Activated CD4-positive, alpha-beta T cell treated with anti-CD3 and anti-CD28 coated beads, Interleukin-10, Interleukin-2, amounts not matched to agents 100 ng/mL and 50 ng/mL, durations not matched to agents 16 hours and 8 hours (primary cell): ENCODE measurements around the gene MTHFD2.
"Not testable (repeated sequence)": the region's sequence is repeated elsewhere in the genome, so short reads cannot be mapped to it uniquely, and the experiment has no call there.

Experiments
- DNase-seq: peaks from one replicate; pipeline ENCODE4 v3.0.0-alpha.2; 2020

Gene MTHFD2

DNA sequence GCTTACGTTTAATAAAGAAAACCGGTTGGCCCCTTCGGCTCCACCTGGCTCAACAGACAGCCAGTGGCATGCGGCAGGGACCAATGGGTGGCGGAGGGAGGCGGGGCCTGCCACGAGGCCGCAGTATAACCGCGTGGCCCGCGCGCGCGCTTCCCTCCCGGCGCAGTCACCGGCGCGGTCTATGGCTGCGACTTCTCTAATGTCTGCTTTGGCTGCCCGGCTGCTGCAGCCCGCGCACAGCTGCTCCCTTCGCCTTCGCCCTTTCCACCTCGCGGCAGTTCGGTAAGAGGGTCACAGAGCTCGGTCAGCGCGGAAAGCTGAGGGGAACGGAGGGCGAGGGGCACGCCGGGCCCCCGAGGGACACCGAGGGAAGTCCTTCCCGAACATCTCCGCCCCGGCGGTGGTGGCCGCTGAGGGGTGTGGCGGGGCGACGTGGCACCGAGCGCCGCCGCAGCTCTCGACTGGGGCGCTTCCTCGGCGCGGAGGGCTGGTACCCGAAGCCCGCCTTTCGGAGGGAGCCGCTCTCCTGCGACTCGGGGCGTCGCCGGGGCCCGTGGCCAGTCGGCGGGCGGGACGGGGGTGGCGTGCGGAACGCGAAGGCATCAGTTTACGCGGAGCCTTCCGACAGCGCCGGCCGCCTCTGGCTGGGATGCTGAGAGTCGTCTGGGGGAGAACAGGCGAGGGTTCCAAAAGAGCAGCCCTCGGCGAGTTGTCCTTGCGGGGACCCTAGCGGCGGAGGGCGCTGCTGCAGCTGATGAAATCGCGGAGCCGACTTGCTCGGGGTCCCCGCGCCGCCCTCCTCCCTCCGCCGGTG is at the start of gene MTHFD2:
MTHFD2 (plus strand) TSS at position 155 of the 814 bp plus-strand sequence; CDS start at position 182, 27 bp downstream.
- DNase-seq: peak; percentile 98

DNA sequence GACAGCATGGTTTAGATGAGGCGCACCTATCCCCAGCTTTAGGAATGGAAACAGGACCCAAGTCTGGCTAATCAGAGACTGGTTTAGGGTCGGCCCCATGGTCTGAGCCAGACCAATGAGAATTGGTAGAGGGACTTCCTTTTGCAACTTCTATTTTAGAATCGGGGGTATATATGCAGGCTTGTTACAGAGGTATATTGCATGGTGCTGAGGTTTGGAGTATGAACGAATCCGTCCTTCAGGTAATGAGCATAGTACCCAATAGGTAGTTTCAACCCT is 49.2 kb upstream of the MTHFD2 start:
- no peak for DNase-seq

DNA sequence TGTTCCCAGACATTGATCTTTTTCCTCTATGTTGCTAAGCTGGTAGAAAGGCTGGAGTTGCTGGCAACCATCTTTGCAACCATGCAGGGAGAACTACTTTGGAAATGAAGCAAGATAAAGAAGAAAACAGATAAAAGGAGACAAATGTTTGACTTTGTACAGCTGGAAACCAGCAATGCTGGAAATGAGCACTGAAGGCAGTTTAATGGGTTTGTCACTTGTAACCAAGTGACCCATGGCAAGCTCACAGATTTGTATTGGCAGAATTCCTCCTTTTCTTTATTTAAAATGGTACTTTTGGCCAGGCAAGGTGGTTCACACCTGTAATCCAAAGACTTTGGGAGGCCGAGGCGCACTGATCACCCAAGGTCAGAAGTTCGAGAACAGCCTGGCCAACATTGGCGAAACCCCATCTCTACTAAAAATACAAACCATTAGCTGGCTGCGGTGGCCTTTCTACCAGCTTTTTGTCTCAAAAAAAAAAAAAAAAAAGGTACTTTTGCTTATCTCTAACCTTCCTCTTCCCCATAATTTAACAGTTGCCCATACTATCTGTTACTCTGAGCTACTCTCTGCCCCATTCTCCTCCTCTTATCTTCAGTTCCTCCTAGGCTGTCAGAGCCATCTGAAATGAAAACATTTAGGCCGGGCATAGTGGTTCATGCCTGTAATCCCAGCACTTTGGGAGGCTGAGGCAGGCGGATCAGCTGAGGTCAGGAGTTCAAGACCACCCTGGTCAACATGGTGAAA is 48.7 kb upstream of the MTHFD2 start:
- DNase-seq: no peak

DNA sequence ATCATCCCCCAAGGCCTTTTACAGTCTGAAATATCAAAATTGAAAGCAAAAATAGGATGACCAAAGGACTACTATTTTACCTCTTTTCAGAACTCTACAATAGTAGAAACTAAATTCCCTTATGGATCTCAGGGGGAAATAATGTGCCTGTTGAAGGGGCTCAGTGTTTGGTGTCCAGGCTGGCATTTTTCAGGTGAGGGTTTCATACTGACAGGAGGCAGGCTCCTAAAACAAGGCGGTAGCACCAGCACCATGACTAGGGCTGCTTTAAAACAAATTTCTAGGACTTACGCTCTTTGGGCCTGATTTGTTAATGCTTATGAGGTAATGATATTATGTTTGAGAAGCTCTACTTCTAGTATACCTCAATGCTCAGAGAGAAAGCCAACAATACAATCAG is 45.5 kb upstream of the MTHFD2 start:
- DNase-seq: no peak

DNA sequence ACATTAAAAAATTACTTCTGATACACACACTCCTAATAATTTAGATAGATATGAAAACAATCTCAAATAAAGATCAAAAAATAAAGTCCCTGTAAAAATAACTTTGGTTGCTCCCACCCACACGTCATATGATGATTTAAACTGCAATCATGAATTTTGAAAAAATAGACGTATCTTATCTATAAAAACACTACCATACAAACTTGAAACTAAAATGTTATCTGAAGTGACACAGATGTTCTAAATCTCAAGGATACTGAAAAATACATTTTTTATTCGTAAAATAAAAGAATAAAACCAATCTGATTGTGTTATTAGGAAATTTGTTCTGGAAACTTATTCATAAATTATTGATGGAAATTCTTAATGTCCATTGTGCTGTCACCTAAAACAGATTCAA is 42.6 kb upstream of the MTHFD2 start:
- no peak for DNase-seq

DNA sequence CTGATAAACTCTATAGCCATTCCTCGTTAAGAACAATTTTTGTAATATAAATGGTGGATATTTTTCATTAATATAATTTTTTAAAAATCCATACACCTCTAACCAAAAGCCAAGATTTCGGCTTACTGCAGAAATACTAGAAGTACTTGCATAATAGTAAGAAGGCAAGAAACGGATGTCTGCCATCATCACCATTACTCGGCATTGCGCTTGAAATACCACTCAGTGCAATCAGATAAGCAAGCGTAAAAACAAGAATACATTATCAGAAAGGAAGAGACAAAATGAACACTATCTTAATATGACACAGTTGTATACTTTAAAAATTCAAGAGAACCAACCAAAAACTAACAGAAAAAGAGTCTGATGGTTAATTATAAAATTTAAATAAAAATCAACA is 35.5 kb upstream of the MTHFD2 start:
- no peak for DNase-seq

DNA sequence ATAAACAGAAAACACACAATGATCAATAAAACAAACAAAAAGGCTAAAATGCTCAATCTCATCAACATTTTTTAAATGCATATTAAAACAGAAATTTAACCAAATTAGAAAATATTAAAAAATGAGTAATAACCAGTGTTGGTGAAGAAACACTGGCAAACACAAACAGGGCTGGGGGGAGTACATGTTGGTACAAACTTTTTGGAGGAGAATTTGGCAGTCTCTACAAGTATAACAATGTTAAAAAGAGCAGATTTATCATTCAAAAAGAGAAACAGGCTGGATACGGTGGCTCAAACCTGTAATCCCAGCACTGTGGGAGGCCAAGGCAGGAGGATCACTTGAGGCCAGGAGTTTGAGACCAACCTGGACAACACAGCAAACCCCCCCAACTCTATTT is 33.7 kb upstream of the MTHFD2 start:
- DNase-seq: no peak

DNA sequence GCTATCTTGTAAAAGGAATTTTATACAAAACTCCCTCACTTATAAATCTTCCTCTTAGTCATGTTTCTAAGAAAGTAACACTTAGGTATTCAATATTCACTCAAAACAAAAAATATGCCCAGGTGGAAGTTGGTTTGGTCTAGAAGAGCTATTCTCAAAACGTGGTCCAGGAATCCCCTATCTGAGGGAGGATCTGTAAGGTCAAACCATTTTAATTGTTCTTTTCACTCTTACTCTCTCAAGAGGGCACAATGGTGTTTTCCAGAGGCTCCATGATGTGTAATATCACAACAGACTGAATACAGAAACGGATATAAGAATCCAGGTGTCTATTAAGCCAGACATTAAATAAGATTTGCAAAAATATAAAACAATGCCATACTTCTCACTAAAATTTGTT is 29.7 kb upstream of the MTHFD2 start:
- peak; percentile 23 for DNase-seq

DNA sequence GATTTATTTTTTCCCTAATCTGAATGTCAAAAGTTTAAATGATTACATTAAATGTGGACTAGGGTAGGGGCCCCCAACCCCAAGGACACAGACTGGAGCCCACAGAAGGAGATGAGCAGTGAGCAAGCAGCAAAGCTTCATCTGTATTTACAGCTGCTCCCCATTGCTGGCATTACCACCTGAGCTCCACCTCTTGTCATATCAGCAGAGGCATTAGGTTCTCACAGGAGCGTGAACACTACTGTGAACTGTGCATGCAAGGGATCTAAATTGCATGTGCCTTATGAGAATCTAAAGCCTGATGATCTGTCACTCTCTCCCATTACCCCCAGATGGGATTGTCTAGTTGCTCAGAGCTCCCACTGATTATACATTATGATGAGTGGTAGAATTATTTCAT is 23.5 kb upstream of the MTHFD2 start:
- no peak for DNase-seq

DNA sequence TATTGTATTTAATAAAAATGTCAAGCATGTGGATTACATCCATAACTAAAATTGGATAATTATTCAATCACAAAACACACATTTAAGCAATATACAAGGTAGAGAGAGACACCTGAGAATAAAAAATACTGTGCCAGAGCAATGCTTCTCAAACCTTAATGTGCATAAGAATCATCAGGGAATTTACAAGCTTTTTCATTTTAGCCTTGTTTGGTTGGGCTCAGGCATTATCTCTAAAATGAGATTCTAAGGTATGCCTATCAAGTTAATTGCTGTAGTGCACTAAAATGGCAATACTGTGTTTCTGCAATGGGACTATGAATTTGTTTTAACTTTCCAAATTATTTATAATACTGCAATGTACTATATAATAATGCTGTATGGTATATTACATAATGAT is 20.7 kb upstream of the MTHFD2 start:
- DNase-seq: no peak

DNA sequence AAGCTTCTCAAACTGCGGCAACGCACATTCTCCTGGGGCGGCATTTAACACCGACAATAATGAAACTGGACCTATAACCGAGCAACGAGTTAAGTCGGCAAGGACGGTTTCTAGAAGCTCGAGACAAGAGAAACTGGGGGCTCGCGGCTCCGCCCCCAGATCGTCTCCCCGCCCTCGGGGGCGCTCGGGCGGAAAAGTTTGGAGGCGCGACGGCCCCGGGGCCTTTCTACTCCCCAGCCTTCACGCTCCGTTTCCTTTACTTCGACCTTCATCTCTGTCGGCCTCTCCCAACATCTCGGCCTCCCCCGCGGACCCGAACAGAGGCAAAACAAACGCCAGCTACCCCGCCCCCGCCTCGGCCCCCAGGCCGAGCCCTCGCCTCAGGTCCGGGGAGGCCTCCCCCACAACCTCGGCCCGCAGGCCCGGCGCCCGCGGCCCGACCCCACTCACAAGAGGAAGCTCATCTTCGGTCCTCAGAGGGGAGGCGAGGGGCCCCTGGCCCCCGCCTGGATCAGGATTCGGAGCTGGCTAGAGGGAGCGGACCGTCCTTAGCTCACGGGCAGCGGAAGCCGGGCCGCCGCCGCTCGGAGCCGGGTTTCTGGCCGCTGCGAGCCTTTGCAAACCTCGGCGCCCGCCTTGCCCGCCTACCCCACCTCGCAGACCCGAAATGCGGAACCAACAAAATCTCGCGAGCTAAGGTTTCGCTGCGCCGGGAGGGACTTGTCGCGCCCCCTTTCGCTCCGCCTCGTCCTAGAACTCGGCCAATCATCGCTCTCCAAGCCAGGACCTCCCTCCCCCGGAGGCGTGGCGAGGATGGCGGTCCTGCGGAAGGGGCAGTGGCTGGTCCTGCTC is 20.0 kb upstream of the MTHFD2 start, which contains the start of gene MOB1A:
MOB1A (minus strand) TSS at position 669 of the 852 bp plus-strand sequence; CDS start at position 464, 205 bp downstream.
- peak; percentile 99 for DNase-seq

DNA sequence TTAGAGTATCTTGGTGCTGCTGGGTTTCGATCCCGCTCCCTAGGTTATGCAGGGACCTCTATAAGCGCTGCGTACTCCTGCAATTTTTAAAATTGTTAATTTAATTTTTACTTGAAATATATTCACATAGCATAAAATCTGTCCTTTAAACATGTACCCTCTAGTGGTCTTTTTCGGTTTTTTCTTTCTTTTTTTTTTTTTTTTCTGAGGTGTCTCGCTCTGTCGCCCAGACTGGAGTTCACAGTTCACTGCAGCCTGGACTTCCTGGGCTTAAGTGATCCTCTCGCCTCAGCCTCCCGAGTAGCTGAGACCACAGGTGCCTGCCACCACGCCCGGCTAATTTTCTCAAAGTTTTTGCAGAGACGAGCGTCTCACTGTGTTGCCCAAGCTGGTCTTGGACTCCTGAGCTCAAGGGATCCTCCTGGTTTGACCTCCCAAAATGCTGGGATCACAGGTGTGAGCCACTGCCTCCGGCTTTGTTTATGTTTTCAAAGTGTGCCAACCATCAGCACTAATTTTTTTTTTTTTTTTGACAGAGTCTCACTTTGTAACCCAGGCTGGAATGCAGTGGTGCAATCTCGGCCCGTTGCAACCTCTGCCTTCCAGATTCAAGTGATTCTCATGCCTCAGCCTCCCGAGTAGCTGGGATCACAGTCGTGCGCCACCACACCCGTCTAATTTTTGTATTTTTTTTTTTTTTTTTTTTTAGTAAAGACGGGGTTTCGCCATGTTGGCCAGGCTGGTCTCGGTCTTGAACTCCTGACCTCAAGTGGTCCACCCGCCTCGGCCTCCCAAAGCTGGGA is 19.2 kb upstream of the MTHFD2 start:
- DNase-seq: no peak

DNA sequence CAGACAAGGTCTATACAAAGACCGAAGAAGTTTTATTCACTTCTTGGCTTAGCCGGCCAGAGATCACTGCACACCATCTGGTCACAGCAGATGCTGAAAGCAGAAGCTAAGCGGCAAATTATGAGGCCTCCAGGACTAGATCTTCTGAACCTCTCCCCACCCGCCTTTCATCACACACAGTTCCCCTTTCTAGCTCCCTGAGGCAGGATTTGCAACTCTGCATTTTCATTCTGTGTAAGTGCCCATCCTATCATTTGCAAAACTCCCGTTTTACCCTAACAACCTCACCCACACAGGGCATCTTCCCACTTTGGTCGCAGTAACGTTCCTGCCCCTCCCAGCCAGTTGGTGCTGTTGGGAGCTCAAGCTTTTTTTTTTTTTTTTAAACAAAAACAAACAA is 16.7 kb upstream of the MTHFD2 start:
- peak; percentile 61 for DNase-seq

DNA sequence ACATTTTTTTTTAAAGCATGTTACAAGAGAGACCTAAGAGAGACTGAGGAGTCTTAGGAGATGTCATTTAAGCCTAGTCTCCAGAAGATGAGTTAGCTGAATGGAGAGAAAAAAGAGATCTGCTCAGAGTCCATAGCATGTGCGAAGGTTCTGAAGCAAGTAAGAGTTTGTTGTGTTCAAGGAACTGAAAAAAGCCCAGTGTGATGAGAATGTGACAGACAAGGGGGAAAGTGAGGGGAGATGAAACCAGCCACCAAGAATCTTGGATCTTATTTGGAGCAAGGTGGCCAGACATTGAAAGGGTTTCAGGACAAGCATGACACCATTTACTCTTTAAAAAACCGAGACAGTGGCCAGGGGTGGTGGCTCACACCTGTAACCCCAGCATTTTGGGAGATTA is 14.5 kb upstream of the MTHFD2 start:
- no peak for DNase-seq

DNA sequence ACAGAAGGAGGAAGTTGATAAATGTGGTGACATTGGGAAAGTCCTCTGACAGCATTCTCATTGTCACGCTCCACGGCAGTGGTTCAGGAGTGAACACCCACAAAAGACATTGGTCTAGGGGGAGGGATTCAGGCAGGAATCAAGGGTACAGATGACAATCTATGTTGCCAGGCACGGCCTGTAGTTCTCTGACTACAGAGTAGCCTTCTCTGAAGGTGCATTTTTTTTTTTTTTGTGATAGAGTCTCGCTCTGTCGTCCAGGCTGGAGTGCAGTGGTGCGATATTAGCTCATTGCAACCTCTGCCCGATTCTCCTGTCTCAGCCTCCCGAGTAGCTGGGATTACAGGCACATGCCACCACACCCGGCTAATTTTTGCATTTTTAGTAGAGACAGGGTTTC is 12.4 kb upstream of the MTHFD2 start:
- DNase-seq: peak; percentile 84

DNA sequence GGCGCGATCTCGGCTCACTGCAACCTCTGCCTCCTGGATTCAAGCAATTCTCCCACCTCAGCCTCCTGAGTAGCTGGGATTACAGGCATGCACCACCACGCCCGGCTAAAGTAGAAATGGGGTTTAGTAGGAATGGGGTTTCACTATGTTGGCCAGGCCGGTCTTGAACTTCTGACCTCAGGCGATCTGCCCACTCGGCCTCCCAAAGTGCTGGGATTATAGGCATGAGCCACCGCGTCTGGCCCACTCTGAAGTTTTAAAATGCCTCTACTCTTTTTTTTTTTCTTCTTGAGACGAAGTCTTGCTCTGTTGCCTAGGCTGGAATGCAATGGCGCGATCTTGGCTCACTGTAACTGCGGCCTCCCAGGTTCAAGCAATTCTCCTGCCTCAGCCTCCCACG is 11.7 kb upstream of the MTHFD2 start:
- not testable (repeated sequence) for DNase-seq

DNA sequence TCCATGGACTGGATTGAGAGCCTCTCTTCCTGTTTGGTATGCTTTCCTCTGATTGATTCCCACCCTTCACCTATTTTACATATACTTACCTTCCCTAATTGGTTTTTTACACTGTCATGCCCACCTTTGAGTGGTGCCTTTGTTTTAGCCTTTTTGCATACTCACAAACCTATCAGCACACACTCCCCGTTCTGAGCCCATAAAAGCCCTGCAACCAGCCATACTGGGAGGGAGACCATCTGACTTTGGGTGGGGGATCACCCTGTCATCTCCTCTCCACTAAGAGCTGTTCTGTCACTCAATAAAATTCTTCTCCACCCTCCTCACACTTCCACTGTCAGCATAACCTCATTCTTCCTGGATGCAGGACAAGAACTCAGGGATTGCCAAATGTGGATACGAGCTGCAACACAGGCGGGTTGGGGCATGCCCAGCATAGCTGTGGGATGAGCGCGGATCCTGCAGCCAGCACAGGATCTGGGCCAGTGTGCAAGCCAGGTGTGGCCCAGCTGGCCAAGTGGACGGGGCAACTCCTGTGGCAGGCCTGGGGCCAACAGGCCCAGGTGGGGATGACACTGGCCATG is 10.3 kb upstream of the MTHFD2 start:
- DNase-seq: no peak

DNA sequence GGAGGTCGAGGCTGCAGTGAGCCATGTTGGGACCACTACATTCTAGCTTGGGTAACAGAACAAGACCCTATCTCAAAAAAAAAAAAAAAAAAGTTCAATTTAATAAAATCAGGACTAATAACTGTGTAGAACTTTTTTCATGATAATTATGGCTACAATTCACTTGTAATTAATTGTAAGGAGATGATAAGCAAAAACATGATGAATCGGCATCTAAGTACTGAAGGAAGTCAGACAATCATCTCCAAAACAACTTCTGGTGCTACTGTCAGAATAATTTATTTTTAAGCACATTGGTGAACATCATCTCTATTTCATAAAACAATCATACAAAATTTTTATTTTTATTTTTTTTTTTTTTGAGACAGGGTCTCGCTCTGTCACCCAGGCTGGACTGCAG is 9.7 kb upstream of the MTHFD2 start:
- DNase-seq: no peak

DNA sequence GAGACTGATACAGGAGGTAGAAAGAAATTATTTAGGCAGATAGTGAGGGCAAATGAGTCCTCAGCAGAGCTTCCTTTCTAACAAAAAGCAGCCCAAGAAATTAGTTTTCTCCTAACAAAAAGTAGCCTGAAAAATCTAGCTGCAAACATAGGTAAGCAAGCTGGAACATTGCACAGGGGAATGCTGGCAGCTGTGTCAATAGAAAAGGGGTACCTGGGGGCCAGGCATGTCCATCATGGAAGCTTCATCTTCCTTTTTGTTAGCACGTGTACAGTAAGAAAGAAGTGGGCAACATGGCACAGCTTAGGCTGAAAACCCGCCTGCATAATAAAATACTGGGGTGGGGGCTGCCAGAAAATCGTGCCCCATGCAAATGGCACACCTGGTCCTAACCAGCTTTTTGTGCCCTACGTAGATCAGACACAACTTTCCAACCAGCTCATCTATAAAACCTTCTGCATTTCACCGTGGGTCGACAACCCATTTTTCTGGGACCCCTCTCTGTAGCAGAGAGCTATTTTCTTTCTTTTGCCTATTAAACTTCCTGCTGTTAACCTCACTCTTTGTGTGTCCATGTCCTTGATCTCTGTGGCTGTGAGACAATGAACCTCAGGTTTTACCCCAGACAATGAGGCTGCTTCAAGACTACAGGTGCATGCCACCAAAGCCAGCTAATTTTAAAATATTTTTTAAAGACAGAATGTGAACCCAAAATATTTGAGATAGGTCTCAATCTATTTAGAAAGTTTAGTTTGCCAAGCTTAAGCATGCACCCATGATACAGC is 6.6 kb upstream of the MTHFD2 start:
- no peak for DNase-seq

DNA sequence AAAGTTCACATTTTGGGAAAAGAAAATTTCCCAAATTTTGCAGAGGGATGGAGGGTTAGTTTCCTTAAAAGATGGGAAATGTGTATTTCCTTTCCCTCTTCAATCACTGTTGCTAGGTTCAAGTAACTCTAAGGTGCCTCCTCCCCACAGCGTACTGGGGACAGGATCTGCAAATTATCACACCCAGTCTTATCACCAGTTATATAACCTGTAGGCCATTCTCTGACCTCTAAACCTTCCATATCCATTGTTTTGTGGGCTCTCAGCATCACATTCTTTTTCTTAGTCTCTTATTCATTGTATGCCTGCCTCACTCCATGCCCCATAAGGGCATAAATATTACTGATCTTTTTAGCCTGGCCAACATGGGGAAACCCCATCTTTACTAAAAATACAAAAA is 3.6 kb upstream of the MTHFD2 start:
- no peak for DNase-seq

DNA sequence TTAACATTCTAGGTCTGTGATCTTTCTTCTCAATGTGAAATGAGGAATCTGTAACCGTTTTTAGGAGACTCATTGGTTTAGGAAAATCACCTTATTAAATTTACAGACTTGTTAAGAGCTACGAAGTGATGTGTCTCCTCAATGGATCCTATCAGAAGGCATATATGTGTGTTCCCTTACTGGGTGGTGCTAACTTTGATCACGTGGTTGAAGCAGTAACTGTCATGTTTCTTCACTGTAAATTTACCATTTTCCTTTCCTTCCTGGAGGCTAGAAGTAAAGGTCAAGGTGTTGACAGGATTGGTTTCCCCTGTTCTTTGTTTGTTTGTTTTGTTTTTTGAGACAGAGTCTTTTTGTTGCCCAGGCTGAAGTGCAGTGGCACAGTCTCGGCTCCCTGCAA is 1.4 kb upstream of the MTHFD2 start:
- DNase-seq: no peak
